ENCODE results near the gene SLC35F1.
A peak's percentile ranks its signal among the peaks of the same experiment; 100 is the strongest.
"Not testable (repeated sequence)": the region's sequence is repeated elsewhere in the genome, so short reads cannot be mapped to it uniquely, and the experiment has no call there.

The SLC35F1 gene

GRCh38 chr6:117928833-117929232 lies 21.8 kb downstream of the SLC35F1 start:
- no peak for DNase-seq

- DNase-seq, result no peak
Observed at GRCh38 chr6:117929501-117929900, 22.4 kb downstream of the SLC35F1 start.

GRCh38 chr6:117930645-117931044 lies 23.6 kb downstream of the SLC35F1 start:
- DNase-seq, result no peak

- DNase-seq, result no peak
Observed at GRCh38 chr6:117932001-117932400, 24.9 kb downstream of the SLC35F1 start.

- DNase-seq, result no peak
Observed at GRCh38 chr6:117932676-117933075, 25.6 kb downstream of the SLC35F1 start.

- no peak for DNase-seq
Observed at GRCh38 chr6:117933471-117933870, 26.4 kb downstream of the SLC35F1 start.

GRCh38 chr6:117938311-117938995 lies 31.4 kb downstream of the SLC35F1 start:
- DNase-seq, result no peak

DNA sequence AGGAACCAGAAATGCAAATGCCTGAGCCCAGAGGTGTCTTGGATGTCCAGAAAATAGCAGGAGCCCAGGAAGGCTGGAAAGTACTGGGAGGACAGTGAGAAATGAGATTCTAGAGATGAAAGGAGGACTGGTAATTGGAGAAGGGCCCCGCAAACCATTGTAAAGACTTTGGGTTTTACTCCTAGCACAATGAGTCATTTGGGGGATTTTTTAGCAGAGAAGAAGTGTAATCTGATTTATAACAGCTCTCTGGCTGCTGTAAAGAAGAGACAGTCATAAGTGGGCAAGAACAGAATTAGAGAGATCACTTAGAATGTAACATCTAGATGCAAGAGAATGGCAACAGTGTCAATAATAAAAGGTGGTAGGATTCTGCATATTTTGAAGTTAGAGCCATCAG lies 40.2 kb downstream of the SLC35F1 start:
- DNase-seq, result no peak

DNA sequence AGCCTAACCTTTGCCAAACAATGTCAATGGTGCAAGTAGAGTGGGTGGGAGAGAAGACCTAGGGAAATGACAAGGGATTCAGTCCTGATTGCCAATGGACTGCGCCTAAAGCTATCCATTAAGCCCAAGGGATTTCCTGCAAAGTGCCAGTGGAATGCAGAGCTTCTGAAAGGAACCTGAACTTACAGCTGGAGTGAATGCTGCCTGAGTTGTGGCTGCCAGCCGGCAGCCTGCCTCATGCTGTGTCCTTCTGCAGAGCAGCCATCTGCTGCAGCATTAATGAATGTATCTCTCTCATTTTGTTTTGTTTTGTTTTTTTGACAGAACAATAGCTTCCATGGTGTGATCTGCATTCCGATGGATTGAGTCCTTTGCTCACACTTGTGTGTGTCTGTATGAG lies 44.7 kb downstream of the SLC35F1 start:
- no peak for DNase-seq

DNA sequence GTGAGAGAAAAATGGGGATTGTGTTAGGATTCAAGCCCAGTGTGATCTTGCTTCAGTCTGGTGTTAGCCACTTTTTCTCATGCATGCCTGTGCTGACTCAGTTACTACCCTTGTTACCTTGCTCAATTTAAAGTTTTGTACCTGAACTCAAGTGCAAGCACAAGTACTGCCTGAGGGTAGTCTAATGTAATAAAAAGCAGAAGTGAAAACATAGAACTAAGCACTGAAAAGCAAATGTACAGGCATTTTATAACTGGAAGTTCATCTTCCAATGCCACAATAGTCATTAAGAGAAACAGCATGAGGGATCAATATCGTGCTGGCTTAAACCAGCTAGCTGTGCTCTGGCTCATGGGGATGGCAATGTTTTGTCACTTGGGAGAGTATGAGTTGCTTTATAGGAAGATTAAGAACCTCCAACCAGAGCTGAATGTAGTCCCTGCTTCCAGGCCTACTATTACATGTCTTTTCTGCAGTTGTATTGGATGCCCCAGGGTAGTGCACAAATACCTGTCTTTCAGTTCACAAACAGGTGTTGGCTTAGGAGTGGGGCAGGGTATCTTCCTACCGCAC lies 48.7 kb downstream of the SLC35F1 start:
- no peak for DNase-seq

DNA sequence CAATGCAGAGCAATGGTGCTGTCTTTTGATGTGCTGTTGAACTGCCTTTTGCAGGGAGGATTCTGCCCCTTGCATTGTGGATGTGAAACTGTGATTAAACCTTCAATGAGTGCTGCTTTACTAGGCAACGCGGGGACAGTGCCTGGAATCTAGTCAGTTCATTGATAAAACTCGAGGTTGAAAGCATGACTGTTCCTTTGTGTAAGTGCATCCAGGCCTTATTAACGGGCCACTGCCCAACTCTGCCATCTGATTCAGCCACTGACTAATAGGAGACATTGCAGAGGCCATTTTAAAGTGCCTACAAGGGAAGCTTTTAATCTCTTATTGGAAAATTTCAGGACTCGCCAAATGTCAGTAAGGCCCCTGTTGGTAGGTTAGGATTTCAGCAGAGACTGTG lies 49.3 kb downstream of the SLC35F1 start:
- DNase-seq, result no peak

DNA sequence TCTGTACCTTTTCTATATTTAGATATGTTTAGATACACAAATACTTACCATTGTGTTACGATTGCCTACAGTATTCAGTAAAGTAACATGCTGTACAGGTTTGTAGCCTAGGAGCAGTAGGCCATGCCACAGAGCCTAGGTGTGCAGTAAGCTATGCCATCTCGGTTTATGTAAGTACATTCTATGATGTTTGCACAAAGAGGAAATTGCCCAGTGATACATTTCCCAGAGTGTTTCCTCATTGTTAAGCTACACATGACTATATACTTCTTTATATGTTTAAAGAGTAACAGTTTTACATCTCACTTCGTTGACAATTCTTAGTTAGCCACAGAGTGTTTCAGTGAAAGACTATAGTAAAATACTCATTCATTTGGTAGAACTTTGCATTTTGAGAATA lies 51.5 kb downstream of the SLC35F1 start:
- DNase-seq, result no peak

- DNase-seq, result no peak
Observed at GRCh38 chr6:117960877-117961276, 53.8 kb downstream of the SLC35F1 start.

GRCh38 chr6:117961301-117961700 lies 54.2 kb downstream of the SLC35F1 start:
- no peak for DNase-seq

GRCh38 chr6:117965763-117966162 lies 58.7 kb downstream of the SLC35F1 start:
- not testable (repeated sequence) for DNase-seq

- DNase-seq, result no peak
Observed at GRCh38 chr6:117971637-117972036, 64.6 kb downstream of the SLC35F1 start.

GRCh38 chr6:117974914-117975627 lies 68.0 kb downstream of the SLC35F1 start:
- DNase-seq, result no peak

GRCh38 chr6:117976030-117976651 lies 69.1 kb downstream of the SLC35F1 start:
- peak; percentile 37 to 51 for DNase-seq

DNA sequence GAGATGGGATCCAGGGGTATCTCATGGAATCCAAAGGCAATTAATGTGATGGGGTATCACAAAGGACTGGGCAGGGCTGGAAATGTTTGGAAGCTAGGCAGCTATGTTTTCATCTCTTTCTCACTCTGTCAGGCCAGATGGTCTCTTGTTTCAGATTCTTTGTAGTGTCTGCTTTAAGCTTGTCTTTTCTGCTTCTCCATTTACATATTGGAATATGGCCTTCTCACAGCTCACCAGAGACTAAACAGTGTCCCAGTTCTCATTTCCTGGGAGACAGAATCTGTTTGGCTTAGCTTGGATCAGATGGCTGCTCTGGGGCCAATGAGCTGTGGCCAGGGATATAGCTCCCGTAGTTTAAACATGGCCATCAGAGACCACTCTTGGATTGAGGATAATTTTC lies 78.9 kb downstream of the SLC35F1 start:
- DNase-seq, result no peak

DNA sequence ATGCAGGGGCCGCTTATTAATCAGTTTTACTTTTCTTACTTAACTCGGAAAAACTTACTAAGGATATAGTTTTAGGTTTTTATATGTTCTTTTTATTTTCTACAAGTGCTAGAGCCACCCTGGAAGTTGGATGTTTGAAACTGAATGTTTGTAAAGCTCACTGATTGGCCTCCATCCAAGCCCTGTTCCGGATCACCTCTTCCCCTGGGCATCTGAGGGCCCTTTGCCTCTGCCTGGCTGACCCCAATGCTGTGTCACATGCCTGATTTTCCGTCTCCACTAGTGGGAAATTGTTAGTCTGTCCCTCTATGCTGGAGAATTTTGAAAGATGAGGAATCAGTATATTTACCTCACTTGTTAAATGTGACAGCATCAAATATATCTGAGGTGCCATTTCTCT lies 79.3 kb downstream of the SLC35F1 start:
- DNase-seq, result no peak

GRCh38 chr6:117989086-117989485 lies 82.0 kb downstream of the SLC35F1 start:
- no peak for DNase-seq

DNA sequence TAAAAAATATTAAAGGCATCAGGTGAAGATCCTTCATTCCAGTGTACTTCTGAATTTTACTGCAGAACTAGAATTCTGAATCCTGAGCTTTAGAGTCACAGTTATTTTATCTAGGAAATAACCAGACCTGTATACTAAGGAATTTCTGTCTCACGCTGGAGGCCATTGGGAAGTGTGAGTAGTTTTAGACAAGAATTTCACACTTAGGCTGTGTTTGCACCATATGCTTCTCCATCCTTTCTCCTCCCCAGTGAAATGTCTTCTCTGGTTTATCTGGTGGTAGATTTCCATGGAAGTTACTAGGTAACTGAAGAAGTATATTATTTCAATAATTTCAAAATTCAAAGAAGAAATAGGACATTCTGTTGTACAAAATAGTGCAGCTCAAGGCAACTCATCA lies 83.1 kb downstream of the SLC35F1 start:
- DNase-seq, result no peak

DNA sequence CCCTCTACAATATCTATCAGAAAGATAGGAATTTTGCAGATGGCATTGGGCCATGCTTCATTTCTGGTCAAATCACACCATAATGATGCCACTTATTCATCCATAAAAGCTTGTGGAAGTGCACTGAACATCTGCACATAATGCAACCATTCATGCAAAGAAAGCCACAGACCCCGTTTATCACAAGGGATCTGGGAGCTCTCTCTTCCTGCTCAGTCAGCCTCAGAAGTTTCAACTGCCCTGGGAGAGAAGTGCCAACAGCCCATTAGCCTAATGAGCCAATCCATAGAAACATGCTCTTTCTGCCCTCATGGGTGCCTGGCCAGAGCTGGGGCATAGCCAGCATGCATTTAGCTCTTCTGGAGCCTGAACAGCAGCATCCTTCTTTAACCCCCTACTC lies 85.8 kb downstream of the SLC35F1 start:
- no peak for DNase-seq

DNA sequence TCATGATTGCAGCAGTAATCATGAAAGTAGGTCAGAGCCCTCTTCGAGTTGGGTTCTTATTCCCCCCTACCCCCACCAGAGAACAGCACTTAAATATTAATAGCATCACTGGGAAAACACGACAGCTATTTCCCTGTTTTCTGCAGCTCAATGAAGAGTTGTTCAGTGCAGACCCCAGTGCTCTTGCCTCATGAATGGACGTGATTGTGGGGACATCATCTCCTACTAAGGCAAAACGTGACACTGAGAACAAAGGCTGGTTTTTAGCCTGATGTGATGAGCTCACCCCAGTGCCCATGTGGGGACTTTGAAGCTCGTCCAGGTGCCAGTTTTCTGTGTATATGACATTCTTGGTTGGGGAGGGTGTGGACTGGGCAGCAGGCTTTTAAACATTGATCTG lies 105.9 kb downstream of the SLC35F1 start:
- DNase-seq, result no peak
